Ishikawa (cell line): ENCODE measurements around the gene PLAA.

Source experiments
- CEBPB ChIP-seq: IDR thresholded peaks from 2 replicates; pipeline ENCODE4 v1.6.1; 2012
- CREB1 ChIP-seq: IDR thresholded peaks from 2 replicates; pipeline ENCODE4 v1.6.1; 2012; ENCODE audit warnings: low read depth
- EGR1 ChIP-seq: IDR thresholded peaks from 2 replicates; pipeline ENCODE4 v1.6.1; 2012
- EP300 ChIP-seq: IDR thresholded peaks from 2 replicates; pipeline ENCODE4 v1.6.1; 2012; ENCODE audit warnings: borderline replicate concordance
- NFIC ChIP-seq: IDR thresholded peaks from 2 replicates; pipeline ENCODE4 v1.6.1; 2012
- TAF1 ChIP-seq: IDR thresholded peaks from 2 replicates; pipeline ENCODE4 v1.6.1; 2012; ENCODE audit warnings: low read depth, mild to moderate bottlenecking
- YY1 ChIP-seq: IDR thresholded peaks from 2 replicates; pipeline ENCODE4 v1.6.1; 2012; ENCODE audit warnings: low read depth
- ZBTB7A ChIP-seq: IDR thresholded peaks from 2 replicates; pipeline ENCODE4 v1.6.1; 2012; ENCODE audit warnings: low read depth
- TF ChIP-seq, protein P1 (sequence below): IDR thresholded peaks from 2 replicates; pipeline ENCODE4 v1.6.1; 2012
- TF ChIP-seq, protein P2 (sequence below): IDR thresholded peaks from 2 replicates; pipeline ENCODE4 v1.6.1; 2012; ENCODE audit warnings: low read depth, mild to moderate bottlenecking

DNA sequence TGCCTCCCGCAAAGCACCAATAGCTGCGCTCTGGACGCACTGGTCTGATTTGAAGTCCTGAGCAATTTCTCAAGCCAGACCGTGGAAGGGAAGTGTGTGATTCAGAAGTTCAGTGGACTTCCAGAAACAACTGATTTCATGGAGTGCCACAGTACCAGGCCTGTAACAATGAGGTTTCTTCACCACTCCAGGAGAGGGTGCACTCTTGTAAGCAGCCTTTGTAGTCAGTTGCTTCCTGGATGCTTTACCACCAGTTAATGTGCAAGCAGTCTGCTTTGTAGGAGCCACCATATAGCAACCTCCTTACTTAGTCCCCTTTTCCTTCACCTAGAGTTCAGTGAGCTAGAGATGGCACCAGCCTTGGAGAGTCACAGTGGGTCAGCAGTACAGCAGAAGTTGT lies 66.8 kb downstream of the PLAA start:
- TF ChIP-seq, protein P1, sequence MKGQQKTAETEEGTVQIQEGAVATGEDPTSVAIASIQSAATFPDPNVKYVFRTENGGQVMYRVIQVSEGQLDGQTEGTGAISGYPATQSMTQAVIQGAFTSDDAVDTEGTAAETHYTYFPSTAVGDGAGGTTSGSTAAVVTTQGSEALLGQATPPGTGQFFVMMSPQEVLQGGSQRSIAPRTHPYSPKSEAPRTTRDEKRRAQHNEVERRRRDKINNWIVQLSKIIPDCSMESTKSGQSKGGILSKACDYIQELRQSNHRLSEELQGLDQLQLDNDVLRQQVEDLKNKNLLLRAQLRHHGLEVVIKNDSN: no peak
- no peak for TF ChIP-seq YY1
- TF ChIP-seq TAF1: no peak
- TF ChIP-seq, protein P2, sequence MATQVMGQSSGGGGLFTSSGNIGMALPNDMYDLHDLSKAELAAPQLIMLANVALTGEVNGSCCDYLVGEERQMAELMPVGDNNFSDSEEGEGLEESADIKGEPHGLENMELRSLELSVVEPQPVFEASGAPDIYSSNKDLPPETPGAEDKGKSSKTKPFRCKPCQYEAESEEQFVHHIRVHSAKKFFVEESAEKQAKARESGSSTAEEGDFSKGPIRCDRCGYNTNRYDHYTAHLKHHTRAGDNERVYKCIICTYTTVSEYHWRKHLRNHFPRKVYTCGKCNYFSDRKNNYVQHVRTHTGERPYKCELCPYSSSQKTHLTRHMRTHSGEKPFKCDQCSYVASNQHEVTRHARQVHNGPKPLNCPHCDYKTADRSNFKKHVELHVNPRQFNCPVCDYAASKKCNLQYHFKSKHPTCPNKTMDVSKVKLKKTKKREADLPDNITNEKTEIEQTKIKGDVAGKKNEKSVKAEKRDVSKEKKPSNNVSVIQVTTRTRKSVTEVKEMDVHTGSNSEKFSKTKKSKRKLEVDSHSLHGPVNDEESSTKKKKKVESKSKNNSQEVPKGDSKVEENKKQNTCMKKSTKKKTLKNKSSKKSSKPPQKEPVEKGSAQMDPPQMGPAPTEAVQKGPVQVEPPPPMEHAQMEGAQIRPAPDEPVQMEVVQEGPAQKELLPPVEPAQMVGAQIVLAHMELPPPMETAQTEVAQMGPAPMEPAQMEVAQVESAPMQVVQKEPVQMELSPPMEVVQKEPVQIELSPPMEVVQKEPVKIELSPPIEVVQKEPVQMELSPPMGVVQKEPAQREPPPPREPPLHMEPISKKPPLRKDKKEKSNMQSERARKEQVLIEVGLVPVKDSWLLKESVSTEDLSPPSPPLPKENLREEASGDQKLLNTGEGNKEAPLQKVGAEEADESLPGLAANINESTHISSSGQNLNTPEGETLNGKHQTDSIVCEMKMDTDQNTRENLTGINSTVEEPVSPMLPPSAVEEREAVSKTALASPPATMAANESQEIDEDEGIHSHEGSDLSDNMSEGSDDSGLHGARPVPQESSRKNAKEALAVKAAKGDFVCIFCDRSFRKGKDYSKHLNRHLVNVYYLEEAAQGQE: no peak
- no peak for TF ChIP-seq EP300
- TF ChIP-seq CEBPB: no peak
- no peak for TF ChIP-seq EGR1
- TF ChIP-seq CREB1: no peak
- no peak for TF ChIP-seq NFIC
- TF ChIP-seq ZBTB7A: no peak
